Measurements from ENCODE around the gene CAPG.
A peak's percentile ranks its signal among the peaks of the same experiment; 100 is the strongest.

Gene CAPG

DNA sequence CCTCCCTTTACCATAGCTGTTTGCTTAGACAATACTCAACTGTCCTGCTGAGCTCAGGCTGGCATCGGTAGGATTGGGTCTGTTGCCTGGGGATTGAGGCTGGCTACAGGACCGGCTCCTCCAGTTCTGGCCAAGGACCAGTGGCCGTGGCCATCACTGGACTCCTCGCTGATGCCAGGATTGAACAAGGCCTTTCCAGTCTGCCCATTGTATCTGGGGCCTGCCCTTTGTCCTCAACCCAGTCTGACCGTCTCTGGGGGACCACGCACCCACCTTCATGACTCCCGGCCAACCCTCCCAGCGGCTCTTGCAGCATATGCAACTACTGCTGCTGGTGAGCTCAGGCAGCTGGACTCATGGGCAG lies 37.0 kb upstream of the CAPG start:
- TF ChIP-seq, protein P1, sequence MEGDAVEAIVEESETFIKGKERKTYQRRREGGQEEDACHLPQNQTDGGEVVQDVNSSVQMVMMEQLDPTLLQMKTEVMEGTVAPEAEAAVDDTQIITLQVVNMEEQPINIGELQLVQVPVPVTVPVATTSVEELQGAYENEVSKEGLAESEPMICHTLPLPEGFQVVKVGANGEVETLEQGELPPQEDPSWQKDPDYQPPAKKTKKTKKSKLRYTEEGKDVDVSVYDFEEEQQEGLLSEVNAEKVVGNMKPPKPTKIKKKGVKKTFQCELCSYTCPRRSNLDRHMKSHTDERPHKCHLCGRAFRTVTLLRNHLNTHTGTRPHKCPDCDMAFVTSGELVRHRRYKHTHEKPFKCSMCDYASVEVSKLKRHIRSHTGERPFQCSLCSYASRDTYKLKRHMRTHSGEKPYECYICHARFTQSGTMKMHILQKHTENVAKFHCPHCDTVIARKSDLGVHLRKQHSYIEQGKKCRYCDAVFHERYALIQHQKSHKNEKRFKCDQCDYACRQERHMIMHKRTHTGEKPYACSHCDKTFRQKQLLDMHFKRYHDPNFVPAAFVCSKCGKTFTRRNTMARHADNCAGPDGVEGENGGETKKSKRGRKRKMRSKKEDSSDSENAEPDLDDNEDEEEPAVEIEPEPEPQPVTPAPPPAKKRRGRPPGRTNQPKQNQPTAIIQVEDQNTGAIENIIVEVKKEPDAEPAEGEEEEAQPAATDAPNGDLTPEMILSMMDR (IDR thresholded peaks at IDR 0.05): no peak
- Histone ChIP-seq H3K36me3 (no peaks in the 10 kb centered on the region), H3K27me3 (no peaks in the 10 kb centered on the region), H3K9me3 (no peaks in the 10 kb centered on the region), H3K27ac (no peak overlapping the region), H3K4me1 (peaks cover 0 to 14% (median 8%) of the 10 kb centered on the region in 4 donors), H3K4me3 (no peak overlapping the region)
- DNase-seq: no peak
- intact Hi-C loops (cut with DNase I; ENCODE audit: low total_unique reads): no loop called here

DNA sequence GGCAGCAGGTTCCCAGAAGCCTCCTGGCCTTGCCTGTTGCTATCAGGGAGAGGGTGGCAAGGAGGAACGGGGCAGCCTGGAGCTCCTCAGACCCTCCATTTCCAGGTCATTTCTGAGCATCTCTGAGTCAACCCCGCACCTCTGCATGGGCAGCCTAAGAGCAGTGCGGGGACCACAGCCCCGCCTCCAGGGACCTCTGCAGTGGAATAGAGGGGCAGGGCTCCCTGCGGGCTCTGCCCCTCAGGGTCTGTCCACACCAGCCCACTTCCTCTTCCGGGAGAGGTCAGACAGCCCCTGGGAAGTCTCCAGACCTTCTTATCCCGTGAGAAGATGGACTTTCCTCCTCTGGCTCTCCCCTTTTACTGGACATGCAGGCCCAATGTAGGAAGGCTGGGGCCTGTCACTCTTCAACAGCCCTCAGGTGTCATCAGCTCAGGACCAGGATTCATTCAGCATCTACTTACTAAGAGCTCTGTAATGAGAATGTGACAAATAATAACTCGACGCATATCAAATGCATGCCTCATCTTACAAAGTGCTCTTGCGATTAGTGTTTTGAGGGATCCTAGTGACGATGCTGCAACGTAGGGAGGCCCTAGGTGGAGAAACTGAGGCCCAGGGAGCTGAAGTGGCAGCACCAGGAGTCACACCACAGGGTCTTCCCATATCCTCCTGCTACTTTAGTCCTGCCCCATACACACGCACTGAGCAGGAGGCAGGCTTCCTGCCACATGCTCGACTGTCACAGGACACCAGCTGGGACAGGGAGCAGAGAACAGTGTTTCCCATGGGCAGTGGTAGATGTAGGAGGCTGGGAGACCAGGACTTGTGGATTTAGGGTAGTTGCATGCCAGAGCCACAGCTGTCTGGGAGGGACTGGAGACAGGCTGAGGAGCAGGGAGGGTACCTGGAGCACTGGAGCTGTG lies 36.4 kb upstream of the CAPG start:
- H3K36me3 ChIP-seq: no peaks in the 10 kb centered on the region
- H3K27me3 ChIP-seq: no peaks in the 10 kb centered on the region
- no peaks in the 10 kb centered on the region for H3K9me3 ChIP-seq
- peak overlapping the region; percentile 72 to 75 for H3K27ac ChIP-seq
- DNase-seq: no peak
- peaks cover 0 to 14% (median 8%) of the 10 kb centered on the region in 4 donors for H3K4me1 ChIP-seq
- TF ChIP-seq, protein P1 (IDR thresholded peaks at IDR 0.05): no peak
- intact Hi-C loops (cut with DNase I; ENCODE audit: low total_unique reads): no loop called here
- no peak overlapping the region for H3K4me3 ChIP-seq

DNA sequence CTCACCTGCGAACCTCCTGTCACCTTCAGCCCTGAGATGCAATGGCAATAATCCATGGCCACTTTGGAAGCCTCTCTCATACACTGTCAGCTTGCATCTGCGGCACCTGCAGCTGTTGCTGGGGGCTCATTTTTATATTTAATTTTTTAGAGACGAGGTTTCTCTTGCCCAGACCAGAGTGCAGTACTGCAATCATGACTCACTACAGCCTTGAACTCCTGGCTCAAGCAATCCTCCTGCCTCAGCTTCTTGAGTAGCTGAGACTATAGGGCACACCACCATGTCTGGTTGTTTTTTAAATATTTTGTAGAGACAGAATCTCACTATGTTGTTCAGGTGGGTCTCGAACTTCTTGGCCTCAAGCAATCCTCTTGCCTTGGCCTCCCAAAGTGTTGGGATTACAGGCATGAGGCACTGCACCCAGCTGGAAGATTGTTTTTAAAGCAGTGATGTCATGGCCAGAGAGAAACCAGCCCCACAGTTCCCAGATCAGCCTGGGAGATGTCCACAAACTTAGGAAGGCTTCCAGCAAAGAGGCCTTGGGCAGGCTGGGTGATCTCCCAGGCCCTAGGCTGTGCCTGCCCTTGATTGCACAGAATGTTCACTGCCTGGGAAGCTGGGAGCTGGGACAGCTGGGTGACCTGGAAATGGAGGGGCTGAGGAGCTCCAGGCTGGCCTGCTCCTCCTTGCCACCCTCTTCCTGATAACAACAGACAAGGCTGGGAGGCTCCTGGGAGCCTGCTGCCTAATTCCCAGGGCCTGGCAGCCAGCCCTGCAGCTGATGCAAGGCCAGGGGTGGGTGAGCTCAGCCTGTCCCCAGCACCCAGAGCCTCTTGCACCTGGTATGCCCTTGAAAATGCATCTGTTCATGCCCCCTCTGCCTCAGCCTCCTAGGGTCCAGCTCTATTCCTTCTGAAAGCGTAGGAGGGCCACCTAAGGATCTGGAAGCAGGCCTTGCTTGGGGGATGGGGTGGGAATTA lies 35.4 kb upstream of the CAPG start:
- intact Hi-C loops (cut with DNase I; ENCODE audit: low total_unique reads): no loop called here
- H3K9me3 ChIP-seq: no peaks in the 10 kb centered on the region
- TF ChIP-seq, protein P1 (IDR thresholded peaks at IDR 0.05): no peak
- peak overlapping the region; percentile 72 to 75 for H3K27ac ChIP-seq
- DNase-seq: peak in 1 of 2 donors; percentile 80
- no peaks in the 10 kb centered on the region for H3K36me3 ChIP-seq
- no peak overlapping the region for H3K4me3 ChIP-seq
- H3K4me1 ChIP-seq: peaks cover 0 to 14% (median 8%) of the 10 kb centered on the region in 4 donors
- H3K27me3 ChIP-seq: no peaks in the 10 kb centered on the region

DNA sequence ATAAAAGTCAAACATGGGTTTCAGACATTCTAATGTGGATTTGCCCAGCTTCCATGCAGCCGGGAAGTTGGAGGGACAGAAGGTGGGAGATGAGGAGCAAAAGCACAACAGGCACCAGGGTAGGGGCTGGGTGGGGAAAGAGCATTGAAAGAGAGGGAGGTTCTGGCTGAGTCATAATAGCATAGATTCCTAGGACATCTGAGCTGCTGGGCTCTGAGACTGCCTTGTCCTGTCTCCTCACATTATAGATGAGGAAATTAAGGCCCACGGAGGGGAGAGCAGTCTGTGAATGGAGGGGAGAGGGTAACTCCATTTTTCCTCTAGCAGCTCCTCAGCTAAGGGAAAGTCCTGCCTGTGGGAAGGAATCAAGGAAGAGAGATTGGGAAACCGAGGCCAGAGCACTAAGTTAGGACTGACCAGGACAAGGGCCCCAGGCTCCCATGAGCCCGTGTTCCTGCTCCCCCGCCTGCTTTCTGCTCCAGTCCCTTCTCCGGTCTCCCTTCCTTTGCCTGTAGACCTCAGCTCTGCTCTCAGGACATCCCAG lies 34.5 kb upstream of the CAPG start:
- H3K9me3 ChIP-seq: no peaks in the 10 kb centered on the region
- H3K4me1 ChIP-seq: peaks cover 0 to 14% (median 8%) of the 10 kb centered on the region in 4 donors
- H3K27ac ChIP-seq: peak overlapping the region; percentile 72 to 75
- intact Hi-C loops (cut with DNase I; ENCODE audit: low total_unique reads): no loop called here
- TF ChIP-seq, protein P1 (IDR thresholded peaks at IDR 0.05): no peak
- H3K27me3 ChIP-seq: no peaks in the 10 kb centered on the region
- no peaks in the 10 kb centered on the region for H3K36me3 ChIP-seq
- no peak for DNase-seq
- no peak overlapping the region for H3K4me3 ChIP-seq

DNA sequence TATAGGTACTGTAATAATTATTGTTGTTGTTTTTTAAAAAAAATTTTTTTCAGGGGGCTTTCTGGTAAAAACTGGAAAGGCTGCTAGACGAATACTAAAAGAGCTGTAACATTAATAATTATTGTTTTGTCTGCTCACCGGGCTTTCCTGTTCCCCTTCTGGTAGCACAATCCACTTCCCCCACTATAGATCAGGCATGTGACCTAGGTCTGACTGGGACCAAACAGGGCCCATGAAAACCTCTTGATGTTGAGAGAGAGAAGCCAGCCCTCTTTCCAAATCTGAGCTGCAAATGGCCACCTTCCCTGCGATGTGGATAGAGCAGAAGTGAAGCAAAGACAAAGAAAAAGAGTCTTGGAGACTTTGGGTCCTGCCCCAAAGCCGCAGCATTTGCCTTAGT lies 31.7 kb upstream of the CAPG start:
- no peak for DNase-seq
- Histone ChIP-seq H3K4me3 (no peak overlapping the region), H3K4me1 (peaks cover 0 to 38% (median 27%) of the 10 kb centered on the region in 4 donors), H3K27ac (no peak overlapping the region), H3K36me3 (no peaks in the 10 kb centered on the region), H3K27me3 (no peaks in the 10 kb centered on the region), H3K9me3 (no peaks in the 10 kb centered on the region)
- intact Hi-C loops (cut with DNase I; ENCODE audit: low total_unique reads): no loop called here
- TF ChIP-seq, protein P1 (IDR thresholded peaks at IDR 0.05): no peak
